GM12878 (cell line): ENCODE data around the gene FAM118B. TPM values are rescaled to one million over a fixed set of nuclear protein-coding genes. Genes with fewer than 3 reads are reported as not detected.

ENCODE experiments used
- ATAC-seq: fragments of 200-7000 bp; cut with Tn5 transposase; 3 replicates; pipeline ENCODE4 v1.9.1; 2020; ENCODE audit warnings: mild to moderate bottlenecking, moderate library complexity
- BruUV-seq: library from RNA; stranded (reverse); fragments of 400-500 nt; replicated peaks from 2 replicates; lab custom pipeline; 2021; lab: Mats Ljungman, UMichigan
- CTCF ChIA-PET: fragments of 300-600 bp; sonication (Branson Sonifier 250); formaldehyde crosslinking; extraction: SDS; loops from one replicate; lab custom pipeline; 2021; ENCODE audit warnings: inconsistent platforms; lab: Yijun Ruan, JAX
- POLR2A ChIA-PET: fragments of 350-600 bp; formaldehyde crosslinking; extraction: SDS; loops from one replicate; lab custom pipeline; 2021; ENCODE audit warnings: inconsistent platforms; lab: Charles Lee
- RAD21 ChIA-PET: fragments of 300-600 bp; sonication (Branson Sonifier 250); formaldehyde crosslinking; loops from one replicate; lab custom pipeline; 2023; ENCODE audit warnings: antibody characterized with exemption; ENCODE audit not compliant: unreplicated experiment; lab: Charles Lee
- SMC1A ChIA-PET: fragments of 300-600 bp; sonication (Branson Sonifier 250); formaldehyde crosslinking; loops from one replicate; lab custom pipeline; 2023; ENCODE audit not compliant: unreplicated experiment, uncharacterized antibody; lab: Charles Lee
- DNase-seq: peaks from one replicate; pipeline ENCODE4 v3.0.0-alpha.2; 2011; ENCODE audit warnings: low read depth, low spot score
- FAIRE-seq: peaks from 3 replicates; lab custom pipeline; 2011; peaks lifted over from hg19 to GRCh38; lab: Jason Lieb, UNC
- H2AFZ ChIP-seq: 2 replicates; pipeline ENCODE4 v1.6.0; 2011; ENCODE audit warnings: low read depth, low read length, control low read depth; ENCODE audit not compliant: control insufficient read depth
- H3K27ac ChIP-seq: 2 replicates; pipeline ENCODE4 v1.5.1; 2011; ENCODE audit warnings: control low read depth; ENCODE audit not compliant: control insufficient read depth, insufficient read depth
- H3K27me3 ChIP-seq, 2 experiments: replicated peaks in 1 of 2; 2 replicates each; pipeline versions ENCODE4 v1.6.0 to v1.6.1; 2011; ENCODE audit warnings: low read length in 1 of 2; ENCODE audit not compliant: control insufficient read depth in 2 of 2, insufficient read depth in 2 of 2
- H3K36me3 ChIP-seq, 2 experiments: 2 replicates each; pipeline ENCODE4 v1.5.1; 2011; ENCODE audit warnings: low read length in 1 of 2; ENCODE audit not compliant: control insufficient read depth in 2 of 2, insufficient read depth in 2 of 2
- H3K4me1 ChIP-seq: 2 replicates; pipeline ENCODE4 v1.6.1; 2011; ENCODE audit warnings: mild to moderate bottlenecking, low read length, moderate library complexity, mixed read lengths; ENCODE audit not compliant: control insufficient read depth, insufficient read depth
- H3K4me2 ChIP-seq: 2 replicates; pipeline ENCODE4 v1.6.0; 2011; ENCODE audit warnings: control low read depth; ENCODE audit not compliant: control insufficient read depth, insufficient read depth
- H3K4me3 ChIP-seq: fragments of 200-600 bp; sonication (generic); 2 replicates; pipeline ENCODE4 v1.5.1; 2016
- H3K79me2 ChIP-seq: 2 replicates; pipeline ENCODE4 v1.6.0; 2011; ENCODE audit warnings: low read length; ENCODE audit not compliant: control insufficient read depth, insufficient read depth
- H3K9ac ChIP-seq: 2 replicates; pipeline ENCODE4 v1.8.0; 2011; ENCODE audit warnings: low read length, control low read depth, mixed read lengths; ENCODE audit not compliant: control insufficient read depth, insufficient read depth
- H3K9me3 ChIP-seq: replicated peaks from 3 replicates; pipeline ENCODE4 v1.5.1; 2011; ENCODE audit warnings: mild to moderate bottlenecking, low read length; ENCODE audit not compliant: control insufficient read depth, insufficient read depth
- H4K20me1 ChIP-seq: 2 replicates; pipeline ENCODE4 v1.6.0; 2011; ENCODE audit not compliant: control insufficient read depth, insufficient read depth
- CBX5 ChIP-seq: sonication (generic); IDR thresholded peaks from 2 replicates; pipeline ENCODE4 v1.6.1; 2016; ENCODE audit warnings: low read depth, moderate library complexity, mild to moderate bottlenecking, inconsistent platforms
- KAT2A ChIP-seq: conservative IDR thresholded peaks from 2 replicates; pipeline ENCODE4 v1.6.1; 2011; ENCODE audit warnings: low read depth, low read length; ENCODE audit not compliant: control insufficient read depth
- MYB ChIP-seq: fragments of 150-350 bp; IDR thresholded peaks from 2 replicates; pipeline ENCODE4 v1.6.1; 2014; ENCODE audit warnings: mild to moderate bottlenecking, low read depth, low read length, borderline replicate concordance
- NR2C1 ChIP-seq: fragments of 450-650 bp; IDR thresholded peaks from 2 replicates; pipeline ENCODE4 v1.6.1; 2017; ENCODE audit warnings: antibody characterized with exemption, mild to moderate bottlenecking, moderate library complexity
- SMARCA5 ChIP-seq: fragments of 450-650 bp; IDR thresholded peaks from 2 replicates; pipeline ENCODE4 v1.6.1; 2017; ENCODE audit warnings: mild to moderate bottlenecking
- SMC3 ChIP-seq: IDR thresholded peaks from 2 replicates; pipeline ENCODE4 v1.6.1; 2011; ENCODE audit warnings: low read length, improper control_type of control experiment, borderline replicate concordance
- SPI1 ChIP-seq: IDR thresholded peaks from 2 replicates; pipeline ENCODE4 v1.6.1; 2011; ENCODE audit warnings: low read depth, mild to moderate bottlenecking, low read length, moderate library complexity, borderline replicate concordance; ENCODE audit not compliant: insufficient read depth
- ZSCAN29 ChIP-seq: fragments of 450-650 bp; IDR thresholded peaks from 2 replicates; pipeline ENCODE4 v1.6.1; 2017; ENCODE audit warnings: mild to moderate bottlenecking, moderate library complexity
- WGBS: methylation state at CpG from one replicate; pipeline ENCODE4 v1.1.6; 2016; ENCODE audit warnings: low lambda C conversion rate; ENCODE audit not compliant: insufficient replicate concordance, insufficient coverage; ENCODE audit errors: missing lambda C conversion rate; 5-methylcytosine and 5-hydroxymethylcytosine counted together
- in situ Hi-C: fragments of 300-500 bp; cut with MboI; formaldehyde crosslinking; loops from 9 replicates; pipeline ENCODE4 v1.14.3; 2018; ENCODE audit warnings: mixed read lengths
- intact Hi-C: fragments of 100-400 bp; cut with micrococcal nuclease; formaldehyde crosslinking; loops from one replicate; pipeline ENCODE4 v1.14.2; 2022; ENCODE audit not compliant: unreplicated experiment
- polyA plus RNA-seq, 11 experiments: library from polyadenylated mRNA; depleted of rRNA in 4 of 11; unstranded in 6 of 11; stranded (reverse) in 5 of 11; fragments of >200 nt; fragmentation: Nextera tagmentation in 4 of 11; fragmentation: Illumina TruSeq in 1 of 11; extraction: Ambion mirVana in 4 of 11; extraction: Trizol in 1 of 11; gene quantifications; 1 replicate in 1 of 11; 2 replicates in 10 of 11; pipeline versions ENCODE4 v1.2.1 to v1.2.3, GENCODE V29; 2011 to 2016; ENCODE audit warnings: inconsistent platforms in 2 of 11, missing spikeins in 2 of 11, low read depth in 1 of 11
- total RNA-seq, 4 experiments: library from RNA; depleted of rRNA in 3 of 4; stranded (reverse); fragments of >200 nt in 3 of 4; fragmentation: Illumina TruSeq in 1 of 4; extraction: Trizol in 1 of 4; gene quantifications; 2 replicates each; pipeline versions ENCODE4 v1.2.1 to v1.2.3, GENCODE V29; 2013 to 2021
- TF ChIP-seq, protein P1 (sequence below): fragments of 150-350 bp; IDR thresholded peaks from 2 replicates; pipeline ENCODE4 v1.6.1; 2016; ENCODE audit warnings: low read depth, low read length
- TF ChIP-seq, protein P2 (sequence below): IDR thresholded peaks from 2 replicates; pipeline ENCODE4 v1.6.1; 2011; ENCODE audit warnings: low read depth, low read length, improper control_type of control experiment, borderline replicate concordance
- TF ChIP-seq, protein P3 (sequence below): fragments of 450-650 bp; formaldehyde crosslinking; IDR thresholded peaks from 2 replicates; pipeline ENCODE4 v1.4.0; 2020; ENCODE audit warnings: mild to moderate bottlenecking, moderate library complexity
- TF ChIP-seq, protein P4 (sequence below): IDR thresholded peaks from 2 replicates; pipeline ENCODE4 v1.6.1; 2011; ENCODE audit warnings: borderline replicate concordance, low read depth, mild to moderate bottlenecking, moderate library complexity, mixed read lengths, low read length; ENCODE audit not compliant: insufficient read depth; ENCODE audit errors: extremely low read length

FAM118B gene
- total and polyA plus RNA-seq, 10 of the 15 experiments (the other 5 are each of a cell fraction or from before 2014, with no cell fraction given): 12.8 to 29.7 (median 16.5) TPM

DNA sequence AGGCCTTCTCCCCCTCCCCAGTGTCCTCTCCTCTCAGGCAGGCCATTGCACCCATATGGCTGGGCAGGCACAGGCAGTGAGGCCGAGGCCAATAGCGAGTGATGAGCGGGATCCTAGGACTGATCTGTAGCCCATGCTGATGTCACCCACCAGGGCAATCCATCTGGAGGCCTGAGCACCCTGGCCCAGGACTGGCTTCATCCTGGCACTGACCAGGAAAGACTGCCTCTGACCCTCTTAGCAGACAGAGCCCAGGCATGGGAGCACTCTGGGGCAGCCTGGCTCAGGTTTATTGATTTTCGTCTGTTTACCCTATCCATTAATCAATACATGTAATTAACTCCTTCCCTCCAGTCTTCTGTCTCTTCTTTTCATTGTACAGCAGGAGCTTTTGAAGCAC, 66.2 kb downstream of the FAM118B start (continued):
- TF ChIP-seq, protein P1, sequence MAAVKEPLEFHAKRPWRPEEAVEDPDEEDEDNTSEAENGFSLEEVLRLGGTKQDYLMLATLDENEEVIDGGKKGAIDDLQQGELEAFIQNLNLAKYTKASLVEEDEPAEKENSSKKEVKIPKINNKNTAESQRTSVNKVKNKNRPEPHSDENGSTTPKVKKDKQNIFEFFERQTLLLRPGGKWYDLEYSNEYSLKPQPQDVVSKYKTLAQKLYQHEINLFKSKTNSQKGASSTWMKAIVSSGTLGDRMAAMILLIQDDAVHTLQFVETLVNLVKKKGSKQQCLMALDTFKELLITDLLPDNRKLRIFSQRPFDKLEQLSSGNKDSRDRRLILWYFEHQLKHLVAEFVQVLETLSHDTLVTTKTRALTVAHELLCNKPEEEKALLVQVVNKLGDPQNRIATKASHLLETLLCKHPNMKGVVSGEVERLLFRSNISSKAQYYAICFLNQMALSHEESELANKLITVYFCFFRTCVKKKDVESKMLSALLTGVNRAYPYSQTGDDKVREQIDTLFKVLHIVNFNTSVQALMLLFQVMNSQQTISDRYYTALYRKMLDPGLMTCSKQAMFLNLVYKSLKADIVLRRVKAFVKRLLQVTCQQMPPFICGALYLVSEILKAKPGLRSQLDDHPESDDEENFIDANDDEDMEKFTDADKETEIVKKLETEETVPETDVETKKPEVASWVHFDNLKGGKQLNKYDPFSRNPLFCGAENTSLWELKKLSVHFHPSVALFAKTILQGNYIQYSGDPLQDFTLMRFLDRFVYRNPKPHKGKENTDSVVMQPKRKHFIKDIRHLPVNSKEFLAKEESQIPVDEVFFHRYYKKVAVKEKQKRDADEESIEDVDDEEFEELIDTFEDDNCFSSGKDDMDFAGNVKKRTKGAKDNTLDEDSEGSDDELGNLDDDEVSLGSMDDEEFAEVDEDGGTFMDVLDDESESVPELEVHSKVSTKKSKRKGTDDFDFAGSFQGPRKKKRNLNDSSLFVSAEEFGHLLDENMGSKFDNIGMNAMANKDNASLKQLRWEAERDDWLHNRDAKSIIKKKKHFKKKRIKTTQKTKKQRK: no peak
- TF ChIP-seq SPI1 (no peak), SMARCA5 (no peak), KAT2A (no peak)

DNA sequence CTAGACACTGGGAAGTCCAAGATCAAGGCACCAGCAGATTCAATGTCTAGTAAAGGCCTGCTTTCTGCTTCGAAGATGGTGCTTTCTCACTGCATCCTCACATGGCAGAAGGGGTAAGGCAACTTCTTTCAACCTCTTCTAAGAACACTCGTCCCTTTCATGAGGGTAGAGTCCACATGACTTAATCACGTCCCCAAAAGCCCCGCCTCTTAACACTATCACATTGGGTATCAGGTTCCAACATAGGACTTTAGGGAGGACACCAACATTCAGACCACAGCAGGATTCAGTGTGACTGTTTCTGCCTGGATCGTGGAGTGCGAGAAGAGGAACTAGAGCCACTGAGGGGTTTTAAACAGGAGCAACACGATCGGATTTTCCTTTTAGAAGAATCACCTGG, 67.6 kb downstream of the FAM118B start:
- peaks cover 16% of the 10 kb centered on the region for H3K4me1 ChIP-seq
- ChIA-PET POLR2A (no interaction called here), RAD21 (no interaction called here)
- TF ChIP-seq, protein P2, sequence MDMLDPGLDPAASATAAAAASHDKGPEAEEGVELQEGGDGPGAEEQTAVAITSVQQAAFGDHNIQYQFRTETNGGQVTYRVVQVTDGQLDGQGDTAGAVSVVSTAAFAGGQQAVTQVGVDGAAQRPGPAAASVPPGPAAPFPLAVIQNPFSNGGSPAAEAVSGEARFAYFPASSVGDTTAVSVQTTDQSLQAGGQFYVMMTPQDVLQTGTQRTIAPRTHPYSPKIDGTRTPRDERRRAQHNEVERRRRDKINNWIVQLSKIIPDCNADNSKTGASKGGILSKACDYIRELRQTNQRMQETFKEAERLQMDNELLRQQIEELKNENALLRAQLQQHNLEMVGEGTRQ: no peak
- TF ChIP-seq SMC3: no peak
- TF ChIP-seq MYB: no peak
- TF ChIP-seq, protein P3, sequence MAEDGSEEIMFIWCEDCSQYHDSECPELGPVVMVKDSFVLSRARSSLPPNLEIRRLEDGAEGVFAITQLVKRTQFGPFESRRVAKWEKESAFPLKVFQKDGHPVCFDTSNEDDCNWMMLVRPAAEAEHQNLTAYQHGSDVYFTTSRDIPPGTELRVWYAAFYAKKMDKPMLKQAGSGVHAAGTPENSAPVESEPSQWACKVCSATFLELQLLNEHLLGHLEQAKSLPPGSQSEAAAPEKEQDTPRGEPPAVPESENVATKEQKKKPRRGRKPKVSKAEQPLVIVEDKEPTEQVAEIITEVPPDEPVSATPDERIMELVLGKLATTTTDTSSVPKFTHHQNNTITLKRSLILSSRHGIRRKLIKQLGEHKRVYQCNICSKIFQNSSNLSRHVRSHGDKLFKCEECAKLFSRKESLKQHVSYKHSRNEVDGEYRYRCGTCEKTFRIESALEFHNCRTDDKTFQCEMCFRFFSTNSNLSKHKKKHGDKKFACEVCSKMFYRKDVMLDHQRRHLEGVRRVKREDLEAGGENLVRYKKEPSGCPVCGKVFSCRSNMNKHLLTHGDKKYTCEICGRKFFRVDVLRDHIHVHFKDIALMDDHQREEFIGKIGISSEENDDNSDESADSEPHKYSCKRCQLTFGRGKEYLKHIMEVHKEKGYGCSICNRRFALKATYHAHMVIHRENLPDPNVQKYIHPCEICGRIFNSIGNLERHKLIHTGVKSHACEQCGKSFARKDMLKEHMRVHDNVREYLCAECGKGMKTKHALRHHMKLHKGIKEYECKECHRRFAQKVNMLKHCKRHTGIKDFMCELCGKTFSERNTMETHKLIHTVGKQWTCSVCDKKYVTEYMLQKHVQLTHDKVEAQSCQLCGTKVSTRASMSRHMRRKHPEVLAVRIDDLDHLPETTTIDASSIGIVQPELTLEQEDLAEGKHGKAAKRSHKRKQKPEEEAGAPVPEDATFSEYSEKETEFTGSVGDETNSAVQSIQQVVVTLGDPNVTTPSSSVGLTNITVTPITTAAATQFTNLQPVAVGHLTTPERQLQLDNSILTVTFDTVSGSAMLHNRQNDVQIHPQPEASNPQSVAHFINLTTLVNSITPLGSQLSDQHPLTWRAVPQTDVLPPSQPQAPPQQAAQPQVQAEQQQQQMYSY (CRISPR knock-in tag): no peak
- TF ChIP-seq NR2C1: no peak
- TF ChIP-seq, protein P4, sequence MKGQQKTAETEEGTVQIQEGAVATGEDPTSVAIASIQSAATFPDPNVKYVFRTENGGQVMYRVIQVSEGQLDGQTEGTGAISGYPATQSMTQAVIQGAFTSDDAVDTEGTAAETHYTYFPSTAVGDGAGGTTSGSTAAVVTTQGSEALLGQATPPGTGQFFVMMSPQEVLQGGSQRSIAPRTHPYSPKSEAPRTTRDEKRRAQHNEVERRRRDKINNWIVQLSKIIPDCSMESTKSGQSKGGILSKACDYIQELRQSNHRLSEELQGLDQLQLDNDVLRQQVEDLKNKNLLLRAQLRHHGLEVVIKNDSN: no peak
- TF ChIP-seq CBX5: no peak
- no peak for TF ChIP-seq ZSCAN29

More for the DNA sequence above, 67.6 kb downstream of the FAM118B start:
- Histone ChIP-seq H3K27me3 (no peaks in the 10 kb centered on the region), H3K27ac (no peak overlapping the region), H3K4me3 (no peak overlapping the region), H3K36me3 (peaks cover 7 to 10% of the 10 kb centered on the region in 2 experiments), H3K9me3 (no peaks in the 10 kb centered on the region), H3K79me2 (peaks cover 6% of the 10 kb centered on the region), H4K20me1 (no peaks in the 10 kb centered on the region), H2AFZ (no peak overlapping the region), H3K9ac (no peak overlapping the region), H3K4me2 (no peak overlapping the region)
- in situ Hi-C loops (no loop called here), intact Hi-C loops (no loop called here)
- BruUV-seq: no TSS peak
- ChIA-PET CTCF (no interaction called here), SMC1A (no interaction called here)
- FAIRE-seq (no peak), ATAC-seq (no peak), DNase-seq (no peak)
- 79% methylated on average over 8 of the region's 8 CpGs for WGBS
